ENCODE results near the gene DNAI1.

DNAI1 gene

DNA sequence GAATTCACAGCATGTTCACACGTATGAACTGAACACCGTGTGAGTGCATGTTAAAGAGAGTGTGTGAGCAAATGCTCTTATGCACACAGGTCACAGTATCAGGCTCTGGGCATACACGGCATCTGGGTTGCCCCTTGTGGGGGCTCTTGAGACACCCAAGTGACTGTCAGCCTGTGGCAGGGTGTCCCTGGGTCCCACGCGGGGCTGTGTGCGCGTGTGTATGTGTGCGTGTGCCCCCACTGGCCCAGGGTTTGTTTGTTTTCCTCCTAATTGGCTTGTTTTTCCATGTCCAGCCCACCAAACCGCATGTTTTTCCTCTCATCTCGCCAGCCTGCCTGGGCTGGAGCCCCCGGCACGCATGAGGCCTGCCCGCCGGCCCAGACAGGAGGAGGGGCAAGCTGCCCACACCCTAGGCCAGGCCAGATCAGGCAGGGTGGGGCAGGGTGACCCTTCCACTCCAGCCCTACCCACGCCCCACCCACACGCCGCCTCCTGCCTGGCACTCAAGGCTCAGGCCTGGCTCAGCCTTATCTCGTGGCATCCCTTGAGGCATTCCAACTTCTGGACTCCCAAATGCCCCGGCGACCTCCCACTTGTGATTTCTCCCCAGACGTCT is 102.1 kb downstream of the DNAI1 start:
- DNase-seq, result no peak

DNA sequence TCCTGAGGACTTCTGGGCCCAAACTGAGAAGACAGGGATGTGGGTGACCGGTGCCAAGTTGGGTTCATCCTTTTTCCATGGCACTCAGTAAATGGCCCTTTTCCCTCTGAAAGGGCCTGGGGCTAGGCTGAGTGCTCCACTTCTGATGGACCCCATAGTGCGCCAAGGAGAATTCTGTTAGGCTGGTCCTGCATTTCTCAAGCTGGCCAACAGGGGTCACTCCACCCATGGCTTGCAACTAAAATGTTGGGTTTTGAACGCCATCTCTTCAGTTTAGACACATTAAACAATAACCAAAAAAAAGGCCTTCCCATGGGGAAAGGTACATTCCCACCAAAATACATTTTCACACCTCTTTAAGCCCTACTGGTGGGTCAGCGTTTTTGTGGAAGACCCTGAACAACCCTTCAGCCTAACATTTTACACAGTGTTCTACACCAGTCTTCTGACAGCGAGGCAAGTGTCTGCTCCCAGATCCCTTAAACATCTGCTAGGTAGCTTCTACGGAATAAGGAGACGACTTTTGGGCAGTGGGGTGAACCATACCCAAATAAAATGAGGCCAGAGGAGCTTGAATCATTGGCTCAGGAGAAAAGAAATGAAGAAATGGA is 103.6 kb downstream of the DNAI1 start:
- no peak for DNase-seq

DNA sequence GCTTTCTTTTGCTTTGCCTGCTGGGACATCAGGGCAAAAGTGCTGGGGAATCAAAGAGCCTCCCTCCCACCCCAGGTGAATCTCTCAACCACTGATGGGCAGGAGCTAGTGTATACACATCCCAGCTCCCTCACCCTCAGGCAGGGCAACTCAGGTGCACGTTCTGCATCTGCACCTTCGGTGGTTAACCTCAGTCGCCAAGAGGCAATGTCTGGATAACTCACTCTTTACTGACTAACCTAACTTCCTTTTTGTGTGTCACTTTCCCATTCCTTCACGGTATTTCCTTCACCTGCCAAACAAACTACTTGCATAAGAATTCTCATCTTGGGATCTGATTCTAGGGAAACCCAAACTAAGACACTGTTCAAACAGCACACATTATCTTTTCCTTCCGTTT is 104.7 kb downstream of the DNAI1 start:
- no peak for DNase-seq

DNA sequence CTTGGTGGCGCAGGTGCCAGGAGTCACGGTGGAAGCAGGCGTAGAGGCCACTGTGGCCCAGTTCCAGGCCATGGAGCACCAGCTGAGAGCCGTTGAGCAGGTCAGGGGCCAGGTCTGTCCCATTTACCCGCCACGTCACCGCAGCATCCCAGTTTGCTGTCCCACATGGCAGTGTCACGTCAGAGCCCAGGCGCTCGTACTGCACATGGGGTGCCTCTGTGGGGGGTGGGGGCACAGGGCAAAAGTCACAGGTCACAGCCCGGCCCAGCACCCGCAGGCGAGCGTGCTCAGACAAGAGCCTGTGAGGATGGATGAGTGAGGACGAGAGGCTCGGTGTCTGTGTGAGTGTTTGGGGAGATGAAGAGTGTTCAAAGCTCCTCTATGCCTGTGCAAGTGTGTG is 106.0 kb downstream of the DNAI1 start:
- DNase-seq, result no peak

- no peak for DNase-seq
Measured at GRCh38 chr9:34565856-34566255, 107.3 kb downstream of the DNAI1 start.

- DNase-seq, result no peak
Measured at GRCh38 chr9:34566322-34566721, 107.7 kb downstream of the DNAI1 start.

DNA sequence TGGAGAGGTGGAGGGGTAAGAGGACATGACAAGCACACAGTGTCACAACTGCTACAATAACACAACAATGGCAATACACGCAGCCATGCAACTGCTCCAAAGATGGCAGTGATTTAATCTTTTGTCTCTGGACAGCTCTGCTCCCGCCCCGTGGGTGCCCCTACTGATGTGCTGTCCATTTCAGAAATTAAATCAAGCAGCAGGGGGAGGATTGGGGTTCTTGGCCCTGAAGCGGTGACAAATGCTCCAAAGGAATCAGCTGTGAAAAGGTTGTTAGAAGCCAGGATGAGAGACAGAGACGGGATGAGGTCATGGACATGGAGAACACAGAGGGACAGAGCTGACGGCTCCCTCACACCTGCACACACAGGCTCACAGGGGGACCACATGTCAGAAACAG is 108.4 kb downstream of the DNAI1 start:
- no peak for DNase-seq

GRCh38 chr9:34568133-34568532 is 109.5 kb downstream of the DNAI1 start:
- DNase-seq, result no peak

DNA sequence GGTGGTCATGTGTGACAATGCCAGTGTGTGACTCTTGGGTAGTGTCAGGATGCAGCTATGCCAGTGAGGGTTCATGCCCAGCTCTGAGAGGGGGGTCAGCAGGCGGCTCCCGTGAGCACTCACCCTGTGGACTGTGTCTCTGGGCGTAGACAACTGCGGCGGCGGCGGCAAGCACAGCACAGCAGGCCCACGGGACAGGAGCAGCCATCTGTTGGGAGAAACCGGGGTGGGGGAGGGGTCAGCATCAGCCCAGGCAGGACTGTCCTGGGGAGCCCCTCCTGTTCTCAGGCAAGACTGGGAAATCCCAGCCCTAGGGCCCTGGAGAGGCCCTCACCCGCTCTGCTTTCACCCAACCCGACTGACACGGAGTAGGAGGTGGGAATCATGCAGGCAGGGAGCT is 110.2 kb downstream of the DNAI1 start:
- DNase-seq, result no peak

DNA sequence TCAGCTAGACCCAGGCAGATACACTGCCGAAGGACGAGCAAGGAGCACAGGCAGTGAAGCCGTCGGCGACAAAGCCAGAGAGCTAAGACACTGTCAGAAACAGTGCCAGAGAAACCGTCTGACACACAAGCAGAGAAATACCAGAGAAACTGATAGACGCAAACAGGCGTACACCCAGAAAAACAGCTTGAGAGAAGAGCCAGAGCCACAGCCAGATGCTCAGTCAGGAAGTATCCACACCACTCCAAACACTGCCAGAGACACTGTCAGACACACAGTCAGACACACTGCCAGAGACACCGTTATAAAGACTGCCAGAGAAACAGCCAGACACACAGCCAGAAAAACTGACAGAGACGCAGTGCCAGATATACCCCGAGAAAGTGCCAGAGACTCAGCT is 111.8 kb downstream of the DNAI1 start:
- DNase-seq, result no peak
